ENCODE results near the gene KRT32. TPM values are rescaled to one million over a fixed set of nuclear protein-coding genes. Genes with fewer than 3 reads are reported as not detected.

Gene KRT32
- total RNA-seq, 1 donor from 2014 or later, result not detected

DNA sequence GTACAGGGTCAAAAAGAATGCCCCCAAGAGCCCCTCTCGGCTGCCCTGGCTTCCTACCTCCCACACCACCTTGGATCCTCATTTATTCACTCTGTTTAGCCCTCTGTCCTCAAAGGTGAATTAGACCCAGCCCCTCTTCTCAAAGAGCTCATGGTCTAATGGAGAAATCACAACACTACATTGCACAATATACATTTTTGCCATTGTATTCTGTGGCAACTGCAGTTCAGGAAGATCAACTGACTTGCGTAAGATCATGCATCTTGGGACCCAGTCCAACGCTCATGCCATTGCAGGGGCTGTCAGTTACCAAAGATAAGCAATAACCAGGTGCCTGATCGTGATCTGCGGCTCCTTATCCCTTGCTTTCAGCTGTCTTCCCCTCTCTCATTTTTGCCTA is 27.8 kb downstream of the KRT32 start:
- Histone ChIP-seq H2AFZ (replicated peaks) (no peak overlapping the region), H3K27me3 (no peaks in the 10 kb centered on the region), H3K27ac (no peak overlapping the region), H3K4me2 (no peak overlapping the region), H3F3A (ENCODE audit: low read depth) (no peaks in the 10 kb centered on the region), H3K9me3 (ENCODE audit: low read depth) (no peaks in the 10 kb centered on the region), H3K36me3 (no peaks in the 10 kb centered on the region), H3K4me1 (no peaks in the 10 kb centered on the region), H4K20me1 (ENCODE audit: low read depth) (no peaks in the 10 kb centered on the region), H3K79me2 (ENCODE audit: low read depth) (no peaks in the 10 kb centered on the region), H3K9ac (no peak overlapping the region), H3K4me3 (no peak overlapping the region)
- H3K27me3 Mint-ChIP-seq (ENCODE audit: insufficient read depth, low read depth), result peaks cover 3% of the 10 kb centered on the region
- H3K27ac Mint-ChIP-seq, result no peak overlapping the region
- TF ChIP-seq, protein P1, sequence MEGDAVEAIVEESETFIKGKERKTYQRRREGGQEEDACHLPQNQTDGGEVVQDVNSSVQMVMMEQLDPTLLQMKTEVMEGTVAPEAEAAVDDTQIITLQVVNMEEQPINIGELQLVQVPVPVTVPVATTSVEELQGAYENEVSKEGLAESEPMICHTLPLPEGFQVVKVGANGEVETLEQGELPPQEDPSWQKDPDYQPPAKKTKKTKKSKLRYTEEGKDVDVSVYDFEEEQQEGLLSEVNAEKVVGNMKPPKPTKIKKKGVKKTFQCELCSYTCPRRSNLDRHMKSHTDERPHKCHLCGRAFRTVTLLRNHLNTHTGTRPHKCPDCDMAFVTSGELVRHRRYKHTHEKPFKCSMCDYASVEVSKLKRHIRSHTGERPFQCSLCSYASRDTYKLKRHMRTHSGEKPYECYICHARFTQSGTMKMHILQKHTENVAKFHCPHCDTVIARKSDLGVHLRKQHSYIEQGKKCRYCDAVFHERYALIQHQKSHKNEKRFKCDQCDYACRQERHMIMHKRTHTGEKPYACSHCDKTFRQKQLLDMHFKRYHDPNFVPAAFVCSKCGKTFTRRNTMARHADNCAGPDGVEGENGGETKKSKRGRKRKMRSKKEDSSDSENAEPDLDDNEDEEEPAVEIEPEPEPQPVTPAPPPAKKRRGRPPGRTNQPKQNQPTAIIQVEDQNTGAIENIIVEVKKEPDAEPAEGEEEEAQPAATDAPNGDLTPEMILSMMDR (IDR thresholded peaks at IDR 0.05), result no peak
- TF ChIP-seq EZH2 (IDR thresholded peaks at IDR 0.05), result no peak
- DNase-seq (ENCODE audit: low spot score), result no peak
- no peaks in the 10 kb centered on the region for H3K4me1 Mint-ChIP-seq
- no peaks in the 10 kb centered on the region for H3K36me3 Mint-ChIP-seq
- H3K4me3 Mint-ChIP-seq, result no peak overlapping the region
- H3K9me3 Mint-ChIP-seq, result no peaks in the 10 kb centered on the region

DNA sequence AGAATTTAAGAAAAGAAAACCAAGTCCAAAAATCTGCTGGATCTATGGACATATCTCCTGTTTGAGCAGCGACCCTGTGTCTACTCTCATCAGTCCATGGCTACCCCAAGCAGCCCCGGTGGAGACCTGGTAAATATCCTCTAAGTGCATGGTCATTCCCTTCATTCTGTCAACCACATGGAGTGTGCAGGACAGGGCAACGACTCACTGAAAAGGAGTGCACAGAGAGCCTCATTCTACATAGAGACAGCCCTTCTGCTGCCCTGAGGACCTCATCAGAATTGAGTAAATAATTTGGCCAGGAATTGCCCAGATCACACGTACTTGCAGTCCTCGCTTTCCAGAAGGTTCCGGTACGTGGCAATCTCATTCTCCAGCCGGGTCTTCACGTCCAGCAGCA is 29.4 kb downstream of the KRT32 start:
- Histone ChIP-seq H3K9ac (no peak overlapping the region), H3K27me3 (no peaks in the 10 kb centered on the region), H3K27ac (no peak overlapping the region), H3K4me2 (no peak overlapping the region), H3K4me3 (no peak overlapping the region), H3K36me3 (no peaks in the 10 kb centered on the region), H2AFZ (replicated peaks) (no peak overlapping the region), H4K20me1 (ENCODE audit: low read depth) (no peaks in the 10 kb centered on the region), H3K9me3 (ENCODE audit: low read depth) (no peaks in the 10 kb centered on the region), H3K79me2 (ENCODE audit: low read depth) (no peaks in the 10 kb centered on the region), H3F3A (ENCODE audit: low read depth) (no peaks in the 10 kb centered on the region), H3K4me1 (no peaks in the 10 kb centered on the region)
- Mint-ChIP-seq H3K4me3 (no peak overlapping the region), H3K27me3 (ENCODE audit: insufficient read depth, low read depth) (no peaks in the 10 kb centered on the region), H3K36me3 (no peaks in the 10 kb centered on the region), H3K4me1 (no peaks in the 10 kb centered on the region), H3K27ac (no peak overlapping the region), H3K9me3 (no peaks in the 10 kb centered on the region)
- no peak for TF ChIP-seq EZH2phosphoT487 (IDR thresholded peaks at IDR 0.05)
- TF ChIP-seq, protein P1 (IDR thresholded peaks at IDR 0.05), result no peak
- no peak for TF ChIP-seq EZH2 (IDR thresholded peaks at IDR 0.05)
- DNase-seq (ENCODE audit: low spot score), result no peak

DNA sequence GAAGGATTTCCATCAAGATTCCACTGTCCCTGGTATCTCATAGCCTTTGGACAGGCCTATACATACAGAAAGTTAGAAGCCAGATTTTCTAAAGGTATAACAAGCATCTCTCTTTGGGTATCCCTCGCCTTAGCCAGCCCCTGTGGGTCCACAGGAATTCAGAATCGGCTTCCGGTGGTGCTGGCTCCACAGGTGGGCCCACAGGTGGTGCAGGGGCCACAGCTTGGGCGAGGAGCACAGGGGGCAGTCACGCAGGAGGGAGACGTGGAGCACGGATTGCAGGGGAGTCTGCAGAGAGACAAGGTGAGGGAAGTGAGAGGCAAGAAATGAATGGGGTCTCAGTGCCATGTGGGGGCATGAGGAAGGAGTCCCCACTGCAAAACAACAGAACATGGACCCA is 29.9 kb downstream of the KRT32 start:
- Histone ChIP-seq H4K20me1 (ENCODE audit: low read depth) (no peaks in the 10 kb centered on the region), H3K9ac (no peak overlapping the region), H2AFZ (replicated peaks) (no peak overlapping the region), H3K36me3 (no peaks in the 10 kb centered on the region), H3K27me3 (no peaks in the 10 kb centered on the region), H3F3A (ENCODE audit: low read depth) (no peaks in the 10 kb centered on the region), H3K27ac (no peak overlapping the region), H3K4me2 (no peak overlapping the region), H3K9me3 (ENCODE audit: low read depth) (no peaks in the 10 kb centered on the region), H3K4me3 (no peak overlapping the region), H3K79me2 (ENCODE audit: low read depth) (no peaks in the 10 kb centered on the region), H3K4me1 (no peaks in the 10 kb centered on the region)
- Mint-ChIP-seq H3K27ac (no peak overlapping the region), H3K4me3 (no peak overlapping the region), H3K27me3 (ENCODE audit: insufficient read depth, low read depth) (no peaks in the 10 kb centered on the region), H3K36me3 (no peaks in the 10 kb centered on the region), H3K9me3 (no peaks in the 10 kb centered on the region), H3K4me1 (no peaks in the 10 kb centered on the region)
- TF ChIP-seq, protein P1 (IDR thresholded peaks at IDR 0.05), result no peak
- no peak for TF ChIP-seq EZH2 (IDR thresholded peaks at IDR 0.05)
- TF ChIP-seq EZH2phosphoT487 (IDR thresholded peaks at IDR 0.05), result no peak
- DNase-seq (ENCODE audit: low spot score), result no peak

DNA sequence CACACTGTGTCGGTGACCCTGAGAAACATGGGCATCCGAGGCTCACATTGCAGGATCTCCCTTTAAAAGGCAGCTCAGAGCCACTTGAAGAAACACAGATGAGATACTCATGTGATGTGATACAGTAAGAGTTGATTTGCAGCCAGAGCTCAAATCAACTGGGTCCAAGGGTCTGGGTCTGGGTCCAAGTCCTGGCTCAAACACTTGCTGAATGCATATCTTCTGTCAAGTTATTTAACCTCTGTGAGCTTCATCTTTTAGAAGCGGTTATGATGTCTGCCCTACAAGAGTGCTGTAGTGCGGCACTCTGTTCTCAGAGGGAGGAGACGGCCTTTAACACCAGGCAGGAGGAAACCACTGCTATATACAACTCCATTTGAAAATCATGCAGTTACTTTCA is 32.8 kb downstream of the KRT32 start:
- Mint-ChIP-seq H3K9me3 (no peaks in the 10 kb centered on the region), H3K4me3 (no peak overlapping the region), H3K27me3 (ENCODE audit: insufficient read depth, low read depth) (peaks cover 3% of the 10 kb centered on the region)

More for the DNA sequence above, 32.8 kb downstream of the KRT32 start:
- Histone ChIP-seq H3F3A (ENCODE audit: low read depth) (no peaks in the 10 kb centered on the region), H3K4me1 (no peaks in the 10 kb centered on the region), H3K27me3 (no peaks in the 10 kb centered on the region), H3K36me3 (no peaks in the 10 kb centered on the region), H3K4me2 (no peak overlapping the region), H3K79me2 (ENCODE audit: low read depth) (no peaks in the 10 kb centered on the region), H3K27ac (no peak overlapping the region), H3K4me3 (no peak overlapping the region), H3K9ac (no peak overlapping the region), H3K9me3 (ENCODE audit: low read depth) (no peaks in the 10 kb centered on the region), H4K20me1 (ENCODE audit: low read depth) (no peaks in the 10 kb centered on the region), H2AFZ (replicated peaks) (no peak overlapping the region)
- peaks cover 2% of the 10 kb centered on the region for H3K4me1 Mint-ChIP-seq
- no peak overlapping the region for H3K27ac Mint-ChIP-seq
- H3K36me3 Mint-ChIP-seq, result no peaks in the 10 kb centered on the region
- DNase-seq (ENCODE audit: low spot score), result no peak
- TF ChIP-seq EZH2phosphoT487 (IDR thresholded peaks at IDR 0.05), result no peak
- no peak for TF ChIP-seq EZH2 (IDR thresholded peaks at IDR 0.05)
